ENCODE data around the gene CEND1.

CEND1 gene

DNA sequence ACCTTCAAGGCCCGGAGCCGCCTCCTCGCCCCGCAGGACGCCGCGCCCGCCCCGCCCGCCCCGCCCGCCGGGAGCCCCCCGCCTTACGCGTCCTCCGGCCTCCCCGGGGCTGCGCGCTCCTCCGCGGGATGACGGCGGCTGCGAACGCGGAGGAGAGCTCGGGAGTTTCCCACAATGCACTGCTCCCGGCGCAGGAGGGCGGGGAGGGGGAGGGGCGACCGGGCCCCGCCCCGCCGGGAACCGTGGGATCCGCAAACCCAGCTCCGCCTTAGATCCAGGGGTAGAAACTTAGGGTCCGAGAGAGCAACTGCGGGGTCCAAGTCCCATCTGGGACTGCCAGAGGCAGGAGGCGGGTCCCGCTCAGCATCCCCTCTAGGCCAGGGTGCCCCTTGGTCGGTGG is at the start of gene CEND1:
CEND1 (minus strand) TSS at position 148 of the 400 bp plus-strand sequence. CDS start 1,514 bp downstream, outside the sequence.
- DNase-seq (ENCODE audit: low spot score): no peak

DNA sequence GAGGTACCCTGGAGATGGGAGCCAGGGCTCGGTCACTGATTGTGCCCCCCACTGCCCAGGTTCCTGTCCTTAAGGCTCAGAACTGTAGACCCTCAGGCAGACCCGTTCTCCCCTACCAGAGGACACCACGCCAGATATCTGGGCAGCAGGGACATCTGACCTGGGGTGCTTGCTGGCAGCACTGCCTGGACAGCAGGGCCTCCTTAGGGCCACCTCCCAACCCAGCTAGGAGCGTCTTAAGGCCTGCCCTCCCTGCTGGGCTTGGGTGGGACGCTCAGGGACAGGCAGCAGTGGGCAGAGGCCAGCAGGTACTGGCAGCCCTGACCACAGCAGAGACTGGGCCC is 49.4 kb upstream of the CEND1 start:
- DNase-seq (ENCODE audit: low spot score): no peak

DNA sequence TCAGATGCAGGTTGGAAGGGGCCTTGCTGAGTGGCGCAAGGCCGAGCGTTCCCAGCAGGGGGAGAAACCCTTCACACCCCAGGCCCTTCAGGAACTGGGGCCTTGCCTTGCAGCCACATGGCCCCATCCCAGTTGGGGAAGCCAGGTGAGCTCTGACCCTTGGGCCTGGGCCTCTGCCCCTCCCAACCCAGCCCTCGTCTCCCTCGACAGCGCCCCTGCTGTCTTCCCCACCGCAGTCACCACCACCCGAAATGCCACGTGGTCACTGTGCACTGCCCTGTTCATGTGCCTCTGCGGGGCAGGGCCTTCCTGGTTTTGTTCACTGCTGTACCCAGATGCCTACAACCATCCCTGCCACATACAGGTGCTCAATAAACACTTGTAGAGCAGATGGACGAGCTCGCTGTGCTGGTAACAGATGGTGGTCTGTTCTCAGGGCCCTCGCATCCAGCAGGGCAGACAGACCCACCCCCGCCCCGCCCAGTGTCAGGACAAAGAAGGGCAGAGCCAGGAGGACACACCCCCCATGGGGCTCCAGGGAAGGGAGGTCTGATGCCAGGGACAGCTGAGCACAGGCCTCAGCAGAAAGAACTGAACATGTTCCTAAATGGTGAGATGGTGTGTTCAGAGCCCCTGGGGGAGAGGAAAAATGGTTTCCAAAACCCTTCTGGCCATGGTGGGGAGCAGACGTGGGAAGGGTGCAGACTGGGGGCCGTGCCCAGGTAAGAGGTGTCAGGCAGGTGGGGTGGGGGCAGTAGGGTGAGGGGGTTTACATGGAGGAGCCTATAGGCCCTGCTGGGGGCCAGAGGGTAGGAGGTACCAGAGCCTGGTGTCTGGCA is 48.8 kb upstream of the CEND1 start:
- DNase-seq (ENCODE audit: low spot score): no peak

DNA sequence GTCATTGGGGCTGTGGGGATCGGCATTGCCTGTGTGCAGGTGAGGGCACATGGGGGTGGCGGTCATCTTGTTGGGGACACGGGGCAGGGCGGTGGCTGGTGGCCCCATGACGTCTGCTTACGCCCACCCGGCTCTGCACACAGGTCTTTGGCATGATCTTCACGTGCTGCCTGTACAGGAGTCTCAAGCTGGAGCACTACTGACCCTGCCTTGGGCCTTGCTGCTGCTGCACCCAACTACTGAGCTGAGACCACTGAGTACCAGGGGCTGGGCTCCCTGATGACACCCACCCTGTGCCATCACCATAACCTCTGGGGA is 48.1 kb upstream of the CEND1 start:
- no peak for DNase-seq (ENCODE audit: low spot score)

DNA sequence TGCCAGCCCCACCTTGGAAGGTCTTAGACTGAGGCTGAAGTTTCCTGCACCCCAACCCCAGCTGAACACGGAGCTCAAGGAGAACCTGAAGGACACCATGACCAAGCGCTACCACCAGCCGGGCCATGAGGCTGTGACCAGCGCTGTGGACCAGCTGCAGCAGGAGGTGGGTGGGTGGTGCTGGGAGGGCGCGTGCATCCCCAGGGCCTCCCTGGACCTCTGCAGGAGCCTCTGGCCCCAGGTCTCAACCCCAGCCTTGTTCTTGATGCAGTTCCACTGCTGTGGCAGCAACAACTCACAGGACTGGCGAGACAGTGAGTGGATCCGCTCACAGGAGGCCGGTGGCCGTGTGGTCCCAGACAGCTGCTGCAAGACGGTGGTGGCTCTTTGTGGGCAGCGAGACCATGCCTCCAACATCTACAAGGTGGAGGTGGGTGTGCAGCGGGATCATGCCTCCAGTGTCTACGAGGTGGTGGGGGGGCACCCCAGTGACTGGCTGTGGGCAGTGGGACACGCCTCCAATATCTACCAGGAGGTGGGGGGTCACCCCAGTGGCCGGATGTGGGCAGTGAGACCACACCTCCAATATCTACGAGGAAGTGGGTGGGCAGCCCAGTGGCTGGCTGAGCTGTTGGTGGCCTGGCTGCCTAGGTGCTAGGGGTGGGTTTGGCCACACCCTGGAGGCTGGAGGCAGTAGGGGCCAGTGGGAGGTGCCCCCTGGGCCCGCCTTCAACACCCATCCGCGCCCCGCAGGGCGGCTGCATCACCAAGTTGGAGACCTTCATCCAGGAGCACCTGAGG is 47.5 kb upstream of the CEND1 start:
- no peak for DNase-seq (ENCODE audit: low spot score)

DNA sequence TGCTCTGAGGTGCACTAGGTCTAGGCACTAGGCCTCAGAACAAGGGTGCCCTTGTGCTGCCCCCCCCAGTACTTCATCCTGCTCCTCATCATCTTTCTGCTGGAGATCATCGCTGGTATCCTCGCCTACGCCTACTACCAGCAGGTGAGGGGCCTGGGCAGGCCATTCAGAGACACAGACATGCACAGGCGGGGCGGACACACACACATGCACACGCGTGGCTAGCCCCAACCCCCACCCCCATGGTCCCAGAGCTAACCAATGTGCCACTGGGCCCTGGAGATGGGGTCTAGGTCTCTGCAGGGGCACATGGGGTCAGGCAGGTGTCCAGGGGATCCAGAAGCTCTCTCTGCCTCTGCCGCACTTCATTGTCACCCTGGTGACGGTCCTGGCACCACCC is 46.8 kb upstream of the CEND1 start:
- DNase-seq (ENCODE audit: low spot score): no peak

DNA sequence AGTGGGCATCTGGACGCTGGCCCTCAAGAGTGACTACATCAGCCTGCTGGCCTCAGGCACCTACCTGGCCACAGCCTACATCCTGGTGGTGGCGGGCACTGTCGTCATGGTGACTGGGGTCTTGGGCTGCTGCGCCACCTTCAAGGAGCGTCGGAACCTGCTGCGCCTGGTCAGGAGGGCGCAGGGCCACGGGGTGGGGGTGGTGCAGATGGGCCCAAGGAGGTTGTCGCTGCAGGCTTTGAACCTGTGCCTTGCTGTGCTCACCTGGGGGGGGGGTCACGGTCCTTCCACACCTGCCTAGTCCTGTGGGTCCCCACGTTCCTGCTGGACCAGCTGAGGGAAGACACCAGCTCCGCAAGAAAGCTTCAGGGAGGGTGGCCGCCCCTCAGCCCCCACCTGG is 46.4 kb upstream of the CEND1 start:
- DNase-seq (ENCODE audit: low spot score): no peak

DNA sequence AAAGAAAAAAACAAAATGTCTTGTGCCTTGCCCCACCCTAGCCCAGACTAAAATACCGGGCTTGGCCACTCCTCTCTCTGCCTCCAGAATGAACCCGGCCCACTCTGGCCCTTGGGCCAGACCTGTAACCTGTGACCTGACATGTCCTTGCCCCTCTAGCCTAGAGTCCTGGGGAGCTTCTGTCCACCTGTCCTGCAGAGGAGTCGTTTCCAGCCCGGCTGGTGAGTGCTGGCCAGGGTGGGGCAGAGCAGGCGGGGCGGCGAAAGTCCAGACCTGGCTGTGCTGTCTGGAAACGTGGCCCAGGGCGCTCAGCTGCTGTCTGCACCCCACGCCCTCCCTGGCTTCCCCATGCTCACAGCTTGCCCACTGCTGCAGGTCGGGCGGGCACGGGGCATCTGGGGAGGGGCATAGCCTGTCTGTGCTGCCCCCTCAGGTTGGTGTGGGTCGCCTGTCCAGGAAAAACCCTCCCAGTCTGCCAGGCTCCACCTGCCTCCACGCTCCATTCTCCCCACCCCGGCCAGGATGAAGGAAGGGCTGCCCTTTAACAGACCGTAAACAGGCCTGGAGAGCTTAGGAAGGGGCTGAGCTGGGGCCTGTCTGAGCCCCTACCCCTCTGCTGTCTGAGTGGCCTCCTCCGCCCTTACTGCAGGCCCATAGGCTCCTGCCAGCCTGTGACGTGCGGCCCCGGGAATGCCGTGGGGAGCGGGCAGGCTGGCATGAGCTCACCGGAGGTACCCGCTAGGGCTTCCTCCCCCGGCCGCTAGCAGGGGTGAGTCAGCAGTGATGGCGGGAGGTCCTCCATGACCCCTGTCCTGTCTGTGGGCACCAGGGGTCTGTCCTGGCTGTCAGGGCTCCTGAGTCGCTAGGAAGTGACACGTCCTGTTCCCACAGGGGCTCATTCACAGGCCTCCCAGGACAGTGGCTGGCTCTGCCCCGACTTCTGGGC is 44.8 kb upstream of the CEND1 start:
- DNase-seq (ENCODE audit: low spot score): no peak

DNA sequence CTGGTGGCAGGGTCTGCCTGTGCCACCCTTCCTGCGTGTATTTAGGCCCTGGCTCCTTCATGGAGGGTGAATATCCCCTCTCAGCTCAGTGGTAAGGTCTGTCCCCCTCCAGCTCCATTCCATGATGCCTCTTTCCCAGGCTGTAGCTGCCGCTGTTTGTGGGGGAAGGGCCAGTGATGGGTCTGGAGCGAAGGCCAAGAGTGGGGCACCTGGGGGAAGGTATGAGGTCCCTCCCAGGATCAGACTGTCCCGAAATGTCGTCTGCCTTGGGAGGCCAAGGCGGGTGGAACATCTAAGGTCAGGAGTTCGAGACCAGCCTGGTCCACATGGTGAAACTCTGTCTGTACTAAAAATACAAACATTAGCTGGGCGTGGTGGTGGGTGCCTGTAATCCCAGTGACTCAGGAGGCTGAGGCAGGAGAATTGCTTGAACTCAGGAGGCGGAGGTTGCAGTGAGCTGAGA is 44.0 kb upstream of the CEND1 start:
- DNase-seq (ENCODE audit: low spot score): no peak

DNA sequence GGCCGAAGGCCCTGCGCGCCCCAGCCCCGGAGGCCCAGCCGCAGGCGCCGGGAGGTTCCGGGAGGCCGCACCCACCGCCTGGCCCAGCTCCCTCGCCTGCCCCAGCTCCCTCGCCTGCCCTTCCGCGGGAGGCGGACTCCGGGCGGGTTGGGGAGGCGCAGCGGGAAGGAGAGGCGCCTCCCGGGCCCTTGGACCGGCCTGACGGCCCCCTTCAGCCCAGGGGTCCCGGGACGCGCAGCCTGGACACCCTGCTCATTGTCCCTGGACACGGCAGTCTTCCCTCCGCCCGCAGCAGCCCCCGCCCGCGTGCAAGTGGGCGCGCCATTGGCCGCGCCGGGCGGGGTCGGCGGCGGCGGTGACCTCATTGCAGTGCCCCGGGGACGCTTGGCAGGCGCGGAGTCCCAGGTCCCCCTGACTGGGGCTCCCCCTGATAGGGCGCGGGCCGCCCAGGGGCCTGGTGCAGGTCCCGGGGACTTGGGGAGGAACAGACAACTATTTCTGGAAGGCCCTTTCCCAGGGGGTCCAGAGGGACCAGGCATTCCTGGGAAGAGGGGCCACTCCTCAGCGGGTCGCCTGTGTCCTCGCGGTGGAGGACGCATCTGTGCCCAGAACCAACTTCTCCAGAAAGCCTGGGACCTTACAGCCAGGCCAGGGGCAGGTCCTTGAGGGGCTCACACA is 43.4 kb upstream of the CEND1 start:
- peak; percentile 51 for DNase-seq (ENCODE audit: low spot score)

DNA sequence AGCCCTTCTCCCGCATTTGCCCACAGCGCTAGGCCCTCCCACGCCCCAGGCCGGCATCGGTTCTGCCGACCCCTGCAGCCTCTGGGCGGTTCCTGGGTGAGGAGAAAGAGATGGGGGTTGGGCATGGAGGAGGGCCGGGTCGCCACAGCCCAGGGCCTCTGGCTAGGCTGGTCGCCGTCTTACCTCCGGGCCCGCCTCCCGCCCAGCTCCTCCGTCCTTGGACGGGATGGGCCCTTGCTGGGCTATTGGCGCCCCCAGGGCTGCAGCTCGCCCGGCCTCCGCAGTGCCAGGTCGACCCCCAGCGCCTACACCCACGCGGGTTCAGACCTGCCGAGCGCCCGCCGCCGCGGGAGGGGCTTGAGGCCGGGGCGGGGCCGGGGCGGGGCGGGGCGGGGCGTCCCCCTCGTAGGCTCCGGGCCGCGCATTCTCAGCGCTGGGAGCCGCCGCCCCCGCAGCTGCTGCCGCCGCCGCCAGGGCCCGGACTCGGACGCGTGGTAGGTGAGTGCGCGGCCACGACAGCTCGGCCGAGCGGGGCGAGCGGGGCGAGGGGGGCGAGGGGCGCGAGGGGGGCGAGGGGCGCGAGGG is 42.7 kb upstream of the CEND1 start, which contains the start of gene CD151:
CD151 (plus strand) TSS at position 424 of the 585 bp plus-strand sequence. CDS start 3,118 bp downstream, outside the sequence.
- DNase-seq (ENCODE audit: low spot score): peak; percentile 66

DNA sequence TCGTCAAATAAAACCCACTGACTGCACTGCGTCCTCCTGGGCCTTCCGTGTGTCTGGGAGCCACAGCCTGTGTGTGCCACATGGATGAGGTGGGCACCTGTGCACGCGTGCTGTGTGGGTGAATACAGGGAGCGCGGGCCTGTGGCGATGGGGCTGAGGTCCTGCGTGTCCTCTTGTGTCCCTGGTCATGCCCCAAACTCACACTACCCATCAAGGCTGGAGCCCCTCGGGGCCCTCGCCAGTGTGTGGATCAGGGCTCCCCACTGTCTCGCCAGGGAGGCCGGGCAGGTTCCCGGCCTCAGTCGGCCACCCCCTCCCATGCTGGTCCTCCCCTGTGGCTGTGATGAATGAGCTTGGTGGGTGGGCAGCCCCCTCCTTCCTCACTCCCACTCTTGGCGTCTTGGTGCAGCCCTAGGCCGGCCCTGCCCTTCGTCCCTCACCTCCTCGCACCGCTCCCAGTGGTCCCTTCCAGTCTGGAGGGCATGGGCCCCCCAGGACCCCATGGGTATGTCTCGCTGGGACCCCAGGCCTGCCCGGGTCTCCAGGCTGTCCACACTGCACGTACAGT is 42.2 kb upstream of the CEND1 start:
- no peak for DNase-seq (ENCODE audit: low spot score)

DNA sequence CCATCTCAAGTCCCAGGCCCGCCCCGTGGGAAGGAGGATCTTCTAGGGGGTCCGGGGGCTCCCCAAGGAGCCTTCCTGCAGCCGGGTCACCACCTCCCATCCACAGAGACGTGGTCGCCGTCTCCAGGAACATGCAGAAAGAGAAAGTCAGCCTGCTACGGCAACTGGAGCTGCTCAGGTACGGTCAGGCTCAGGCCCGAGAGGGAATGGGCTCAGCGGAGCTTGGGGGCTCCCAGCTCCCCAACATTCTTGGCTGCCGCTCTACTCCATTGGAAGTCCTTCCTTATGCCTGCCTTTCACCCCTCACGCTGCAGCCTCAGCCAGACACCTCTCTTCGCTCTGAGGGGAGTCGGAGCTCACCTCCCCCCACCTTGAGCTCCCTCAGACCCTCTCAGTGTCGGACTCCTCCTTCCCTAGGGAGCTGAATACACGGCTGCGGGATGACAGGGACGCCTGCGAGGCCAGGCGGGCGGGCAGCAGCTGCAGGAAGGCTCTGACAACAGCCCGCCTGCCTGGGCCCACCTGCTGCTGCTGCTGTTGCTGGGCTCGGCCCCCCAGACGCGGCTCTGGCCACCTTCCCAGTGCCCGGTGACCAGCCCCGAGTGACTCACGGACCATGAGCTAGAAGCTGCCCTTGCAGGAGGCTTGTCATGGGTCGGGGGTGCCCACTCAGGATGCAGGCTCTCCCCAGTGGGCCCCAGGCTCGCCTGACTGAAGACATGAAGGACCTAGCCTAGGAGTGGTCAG is 41.4 kb upstream of the CEND1 start:
- DNase-seq (ENCODE audit: low spot score): no peak

DNA sequence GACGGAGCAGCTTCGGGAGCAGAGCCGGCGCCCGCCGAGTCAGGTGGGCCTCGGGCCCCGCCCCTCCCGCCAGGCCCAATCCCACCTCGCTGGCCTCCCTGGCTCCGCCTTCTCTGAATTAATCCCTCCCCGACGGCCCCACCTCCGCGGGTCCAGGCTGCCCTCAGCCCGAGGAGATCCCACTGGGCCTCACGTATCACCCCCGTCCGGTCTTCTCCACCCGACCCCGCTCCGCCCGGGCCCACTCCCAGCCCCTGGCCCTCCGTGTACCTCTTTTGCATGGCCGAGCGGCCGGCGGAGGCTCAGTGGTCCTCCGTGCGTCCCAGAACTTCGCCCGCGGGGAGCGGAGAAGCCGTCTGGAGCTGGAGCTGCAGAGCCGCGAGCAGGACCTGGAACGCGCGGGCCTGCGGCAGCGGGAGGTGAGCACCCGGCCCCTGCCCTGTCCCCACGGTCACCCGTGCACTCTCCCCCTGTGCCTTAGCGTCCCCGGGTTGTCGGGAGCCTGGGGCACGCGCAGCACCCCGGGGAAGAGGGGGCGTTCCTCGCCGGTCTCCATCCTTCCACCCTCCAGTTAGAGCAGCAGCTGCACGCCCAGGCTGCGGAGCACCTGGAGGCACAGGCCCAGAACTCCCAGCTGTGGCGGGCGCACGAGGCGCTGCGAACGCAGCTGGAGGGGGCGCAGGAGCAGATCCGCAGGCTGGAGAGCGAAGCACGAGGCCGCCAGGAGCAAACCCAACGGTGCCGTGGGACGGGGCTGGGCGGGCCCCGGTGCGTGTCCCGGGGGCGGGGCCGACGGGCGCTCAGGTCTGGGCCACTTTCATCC is 40.6 kb upstream of the CEND1 start:
- no peak for DNase-seq (ENCODE audit: low spot score)

DNA sequence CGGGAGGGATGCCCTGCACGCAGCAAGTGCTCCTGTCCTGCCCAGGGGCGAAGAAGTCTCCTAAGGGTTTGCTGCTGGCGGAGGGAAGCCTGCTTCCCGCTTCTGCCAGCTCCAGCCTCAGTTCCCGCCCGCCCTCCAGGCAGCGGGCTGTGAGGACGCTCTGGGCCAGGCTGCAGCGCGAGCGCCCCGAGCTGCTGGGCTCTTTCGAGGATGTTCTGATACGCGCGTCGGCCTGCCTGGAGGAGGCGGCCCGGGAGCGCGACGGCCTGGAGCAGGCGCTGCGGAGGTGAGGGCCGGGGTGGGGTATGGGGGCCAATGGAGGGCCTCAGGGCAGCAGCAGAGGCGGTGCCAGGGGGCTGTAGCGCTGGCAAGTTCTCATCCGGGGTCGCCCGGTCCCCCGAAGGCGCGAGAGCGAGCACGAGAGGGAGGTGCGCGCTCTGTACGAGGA is 40.0 kb upstream of the CEND1 start:
- DNase-seq (ENCODE audit: low spot score): no peak

DNA sequence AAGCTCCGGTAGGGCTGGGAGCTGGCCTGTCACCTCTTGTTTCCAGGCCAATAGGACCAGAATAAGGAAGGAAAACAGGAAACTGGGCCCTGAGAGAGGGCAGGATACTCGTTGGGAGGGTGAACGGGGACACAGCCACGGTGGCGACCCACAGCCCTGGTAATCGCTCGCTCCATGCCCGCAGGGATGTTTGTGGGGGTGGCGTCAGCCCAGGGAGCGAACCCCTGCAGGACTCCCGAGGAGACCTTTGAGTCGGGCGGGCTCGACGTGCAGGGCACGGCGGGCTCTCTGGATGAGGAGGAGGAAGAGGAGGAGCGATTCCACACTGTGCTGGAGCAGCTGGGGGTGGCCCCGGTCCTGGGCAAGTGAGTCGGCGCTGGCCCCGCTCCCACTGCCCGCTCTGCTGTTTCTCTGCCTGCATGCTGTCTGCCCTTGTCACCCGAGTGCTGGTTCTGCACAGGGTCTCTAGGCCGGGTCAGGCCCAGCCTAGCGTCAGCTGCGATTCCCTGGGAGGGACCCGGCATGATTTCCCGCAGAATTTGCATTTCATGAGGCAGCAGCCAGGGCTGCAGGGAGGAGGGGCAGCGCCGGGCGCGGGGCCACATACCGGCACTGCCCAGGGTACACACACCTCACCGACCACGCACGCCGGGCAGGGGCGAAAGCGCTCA is 39.4 kb upstream of the CEND1 start:
- DNase-seq (ENCODE audit: low spot score): no peak

DNA sequence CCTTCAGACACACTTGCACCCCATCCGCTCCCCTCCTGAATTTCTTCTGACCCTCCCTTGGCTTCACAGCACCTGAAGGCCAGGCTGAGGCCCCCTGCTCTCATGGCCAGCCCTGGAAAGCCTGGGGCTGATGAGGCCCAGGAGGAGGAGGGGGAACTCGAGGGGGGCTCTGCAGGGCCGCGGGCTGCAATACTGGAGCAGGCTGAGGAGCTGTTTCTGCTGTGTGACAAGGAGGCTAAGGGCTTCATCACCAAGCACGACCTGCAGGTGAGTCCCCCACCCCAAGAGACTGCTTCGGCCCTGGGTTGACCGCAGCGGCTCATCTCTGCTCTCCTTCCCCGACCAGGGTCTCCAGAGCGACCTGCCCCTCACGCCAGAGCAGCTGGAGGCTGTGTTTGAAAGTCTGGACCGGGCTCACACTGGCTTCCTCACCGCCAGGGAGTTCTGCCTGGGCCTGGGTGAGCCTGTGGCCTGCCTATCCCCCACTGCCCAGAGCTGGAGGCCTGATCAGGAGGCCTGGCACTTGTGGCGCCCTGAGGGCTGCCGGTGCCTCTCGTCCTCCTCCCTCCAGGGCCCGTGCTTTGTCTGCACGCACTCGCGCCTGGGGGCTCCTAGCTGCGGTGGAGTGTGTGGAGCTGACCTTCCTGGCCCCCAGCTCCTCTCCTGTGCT is 38.8 kb upstream of the CEND1 start:
- no peak for DNase-seq (ENCODE audit: low spot score)

DNA sequence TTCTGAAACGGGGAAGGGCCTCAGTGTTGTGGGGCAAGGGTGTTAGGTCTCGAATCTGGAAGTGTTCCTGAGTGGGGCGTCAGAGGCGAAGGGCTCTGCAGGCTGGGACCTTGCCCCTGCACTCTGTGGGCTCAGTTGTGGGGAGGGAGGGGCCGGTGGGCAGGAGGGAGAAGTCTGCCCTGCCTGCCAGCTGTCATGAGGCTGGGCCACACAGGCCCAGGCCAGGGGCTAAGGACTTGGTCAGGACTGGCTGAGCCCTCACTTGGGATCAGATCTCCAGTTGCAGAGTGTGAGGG is 38.0 kb upstream of the CEND1 start, which contains the start of gene CRACR2B:
CRACR2B (plus strand) TSS at position 23 of the 296 bp plus-strand sequence. CDS start 689 bp downstream, outside the sequence.
- DNase-seq (ENCODE audit: low spot score): no peak

All from LoVo (cell line).